Breast epithelium (tissue), 3 donors: ENCODE results near the gene SEBOX.

Experiments
- POLR2A ChIP-seq: fragments of 450-650 bp; IDR thresholded peaks from one replicate; pipeline ENCODE4 v1.6.1; 2016; ENCODE audit warnings: antibody characterized with exemption, mild to moderate bottlenecking, moderate library complexity
- POLR2AphosphoS5 ChIP-seq, 3 donors: sonication (generic); formaldehyde crosslinking; IDR thresholded peaks; one replicate each; pipeline ENCODE4 v1.6.1; 2017; ENCODE audit warnings: antibody characterized with exemption in 3 of 3
- TF ChIP-seq, protein P1 (sequence below), 3 donors: fragments of 450-650 bp; IDR thresholded peaks; one replicate each; pipeline ENCODE4 v1.5.1; 2016 to 2017; ENCODE audit warnings: antibody characterized with exemption in 3 of 3, mild to moderate bottlenecking in 3 of 3, moderate library complexity in 3 of 3

DNA sequence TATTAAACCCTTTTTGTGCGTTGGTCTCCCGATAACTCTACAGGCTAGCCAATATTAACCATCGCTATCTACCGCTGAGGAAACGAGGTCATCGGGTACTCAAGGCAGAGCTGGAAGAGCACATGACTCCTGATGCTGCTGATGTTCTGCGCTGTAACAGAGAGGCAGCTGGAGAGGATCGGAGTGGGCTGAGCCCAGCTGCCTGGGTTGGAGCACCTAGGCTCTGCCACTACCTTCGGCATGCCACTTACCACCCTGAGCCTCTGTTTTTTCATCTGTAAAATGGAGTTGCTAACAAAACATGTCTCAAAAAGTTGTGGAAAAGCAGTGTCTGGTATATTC is 41.4 kb upstream of the SEBOX start:
- TF ChIP-seq, protein P1, sequence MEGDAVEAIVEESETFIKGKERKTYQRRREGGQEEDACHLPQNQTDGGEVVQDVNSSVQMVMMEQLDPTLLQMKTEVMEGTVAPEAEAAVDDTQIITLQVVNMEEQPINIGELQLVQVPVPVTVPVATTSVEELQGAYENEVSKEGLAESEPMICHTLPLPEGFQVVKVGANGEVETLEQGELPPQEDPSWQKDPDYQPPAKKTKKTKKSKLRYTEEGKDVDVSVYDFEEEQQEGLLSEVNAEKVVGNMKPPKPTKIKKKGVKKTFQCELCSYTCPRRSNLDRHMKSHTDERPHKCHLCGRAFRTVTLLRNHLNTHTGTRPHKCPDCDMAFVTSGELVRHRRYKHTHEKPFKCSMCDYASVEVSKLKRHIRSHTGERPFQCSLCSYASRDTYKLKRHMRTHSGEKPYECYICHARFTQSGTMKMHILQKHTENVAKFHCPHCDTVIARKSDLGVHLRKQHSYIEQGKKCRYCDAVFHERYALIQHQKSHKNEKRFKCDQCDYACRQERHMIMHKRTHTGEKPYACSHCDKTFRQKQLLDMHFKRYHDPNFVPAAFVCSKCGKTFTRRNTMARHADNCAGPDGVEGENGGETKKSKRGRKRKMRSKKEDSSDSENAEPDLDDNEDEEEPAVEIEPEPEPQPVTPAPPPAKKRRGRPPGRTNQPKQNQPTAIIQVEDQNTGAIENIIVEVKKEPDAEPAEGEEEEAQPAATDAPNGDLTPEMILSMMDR (IDR thresholded peaks at IDR 0.05) = no peak
- TF ChIP-seq POLR2A = no peak
- TF ChIP-seq POLR2AphosphoS5 (IDR thresholded peaks at IDR 0.05) = no peak
